Heart left ventricle (tissue), 16 donors: ENCODE measurements around the gene RABL3. TPM values are rescaled to one million over a fixed set of nuclear protein-coding genes. Genes with fewer than 3 reads are reported as not detected.
"Not testable (repeated sequence)": the region's sequence is repeated elsewhere in the genome, so short reads cannot be mapped to it uniquely, and the experiment has no call there.

ENCODE experiments used
- ATAC-seq, 4 donors: fragments of 200-7000 bp; cut with Tn5 transposase; one replicate each; pipeline ENCODE4 v1.9.1; 2020 to 2022; ENCODE audit warnings: moderate library complexity in 4 of 4, mild to moderate bottlenecking in 3 of 4, moderate number of reproducible peaks in 1 of 4
- DNase-seq, 5 donors: peaks; one replicate each; pipeline ENCODE4 v3.0.0-alpha.2; 2020
- H3K27ac ChIP-seq, 12 donors: fragments of 200-600 bp; sonication (generic) in 4 of 12; one replicate each; pipeline versions ENCODE4 v1.5.0 to v1.8.0; 2016 to 2022; ENCODE audit warnings: mild to moderate bottlenecking in 2 of 12
- H3K27me3 ChIP-seq, 9 donors: fragments of 200-600 bp; sonication (generic) in 2 of 9; one replicate each; pipeline versions ENCODE4 v1.5.1 to v1.8.0; 2016 to 2022; ENCODE audit warnings: mild to moderate bottlenecking in 3 of 9
- H3K36me3 ChIP-seq, 9 donors: fragments of 200-600 bp; sonication (generic) in 2 of 9; one replicate each; pipeline versions ENCODE4 v1.5.0 to v1.8.0; 2018 to 2022; ENCODE audit warnings: mild to moderate bottlenecking in 2 of 9
- H3K4me1 ChIP-seq, 12 donors: fragments of 200-600 bp; sonication (generic) in 4 of 12; one replicate each; pipeline versions ENCODE4 v1.5.0 to v1.8.0; 2016 to 2022; ENCODE audit warnings: mild to moderate bottlenecking in 3 of 12
- H3K4me3 ChIP-seq, 12 donors: fragments of 200-600 bp; sonication (generic) in 4 of 12; one replicate each; pipeline versions ENCODE4 v1.5.0 to v1.8.0; 2017 to 2022; ENCODE audit warnings: mild to moderate bottlenecking in 9 of 12, moderate library complexity in 4 of 12
- H3K9me3 ChIP-seq, 12 donors: fragments of 200-600 bp; sonication (generic) in 4 of 12; one replicate each; pipeline versions ENCODE4 v1.5.0 to v1.8.0; 2016 to 2022; ENCODE audit warnings: mild to moderate bottlenecking in 1 of 12
- CTCF ChIP-seq, 12 donors: fragments of 200-600 bp; sonication (generic) in 4 of 12; IDR thresholded peaks; one replicate each; pipeline versions ENCODE4 v1.5.0 to v1.8.0; 2018 to 2022; ENCODE audit warnings: antibody characterized with exemption in 12 of 12, mild to moderate bottlenecking in 5 of 12
- POLR2A ChIP-seq, 2 donors: fragments of 450-650 bp; IDR thresholded peaks; one replicate each; pipeline ENCODE4 v1.6.1; 2017; ENCODE audit warnings: antibody characterized with exemption in 2 of 2, mild to moderate bottlenecking in 2 of 2, moderate library complexity in 2 of 2
- WGBS, 4 donors: extraction: QIAGEN DNeasy Blood & Tissue Kit in 2 of 4; methylation state at CpG; one replicate each; pipeline versions ENCODE4 v1.1.5 to v1.1.7; 2013 to 2018; 5-methylcytosine and 5-hydroxymethylcytosine counted together
- intact Hi-C, 10 donors: fragments of 100-400 bp; cut with DNase I; formaldehyde crosslinking; loops; one replicate each; pipeline versions ENCODE4 v1.11.1 to v1.14.2; 2022
- polyA plus RNA-seq, 2 donors: library from polyadenylated mRNA; stranded (reverse); fragments of 200-250 nt; gene quantifications; one replicate each; pipeline ENCODE4 v1.2.3, GENCODE V29; 2013
- total RNA-seq, 9 donors: library from RNA; depleted of rRNA in 2 of 9; stranded (reverse); fragments of >200 nt in 2 of 9; fragmentation: NEBNext Ultra II Directional in 3 of 9; extraction: Animal tissue kit (Norgen Biotek cat#: 25700) in 3 of 9; gene quantifications; one replicate each; pipeline versions ENCODE4 v1.1.0 to v1.2.4, GENCODE V29; 2016 to 2023
- donor health status: ischemic (EF 13 %, LVEDD 7.1; RV severe dilation, severe dysfunction).
- donor health status: healthy with polysubstance abuse.
- donor health status: DM: no; HTN: yes; CAD: no.
- donor health status: DM: no; HTN: no; CAD: no.
- donor health status: ischemic (EF 25% LVEDD 6.9; RV normal size, moderate dysfunction).
- donor health status: ischemic (EF 25% LVEDD 5.7; RV mildly dilated, moderate dysfunction).
- donor health status: healthy.
- donor health status: DM: yes; HTN: yes; CAD: no.
- donor health status: ischemic (EF 35%, LVEDD 5.7; RV mildly dilated, moderate dysfunction).
- donor health status: nonischemic (EF 11% LVEDD 7.7; RV severe dilation, severe dysfunction).
- donor health status: DM: yes; HTN: yes; CAD: no.
- donor health status: PGD.
- donor health status: ischemic (EF 29% LVEDD 5.4; RV normal size, mild dysfunction).
- donor health status: nonischemic (EF 23%, LVEDD 6.1; RV moderate dilation, normal function).

Gene RABL3
- total and polyA plus RNA-seq, 11 donors = 3.1 to 28.3 (median 17.5) TPM

- Histone ChIP-seq H3K4me3 (no peak overlapping the region), H3K27ac (no peak overlapping the region), H3K4me1 (peaks cover 0 to 27% (median 5%) of the 10 kb centered on the region in 12 donors), H3K9me3 (no peaks in the 10 kb centered on the region), H3K36me3 (no peaks in the 10 kb centered on the region), H3K27me3 (no peaks in the 10 kb centered on the region)
- peak in 1 of 4 donors; percentile 30 for ATAC-seq
- WGBS, 4 donors = 50 to 57% (median 52%) methylated on average over 4 of the region's 4 CpGs
- DNase-seq = no peak
- no peak for TF ChIP-seq CTCF (IDR thresholded peaks at IDR 0.05)
- intact Hi-C loops = loop anchor here in 1 of 10 donors (5.0 kb wide), 1 partner anchor 45 kb away; no protein-coding TSS in a partner anchor
Observed at GRCh38 chr3:120642368-120642948, 99.9 kb downstream of the RABL3 start.

- Histone ChIP-seq H3K36me3 (no peaks in the 10 kb centered on the region), H3K4me3 (no peak overlapping the region), H3K4me1 (peaks cover 0 to 22% (median 3%) of the 10 kb centered on the region in 12 donors), H3K27ac (no peak overlapping the region), H3K27me3 (no peaks in the 10 kb centered on the region), H3K9me3 (no peaks in the 10 kb centered on the region)
- ATAC-seq (no peak), DNase-seq (no peak)
- intact Hi-C loops = loop anchor here in 1 of 10 donors (5.0 kb wide), 1 partner anchor 46 kb away; no protein-coding TSS in a partner anchor
- WGBS, 4 donors = 89 to 96% (median 93%) methylated on average over 2 of the region's 2 CpGs
- TF ChIP-seq CTCF (IDR thresholded peaks at IDR 0.05) (no peak), POLR2A (IDR thresholded peaks at IDR 0.05) (no peak)
Observed at GRCh38 chr3:120641696-120642246, 100.5 kb downstream of the RABL3 start.

GRCh38 chr3:120640231-120640630 is 102.1 kb downstream of the RABL3 start:
- intact Hi-C loops = loop anchor here in 1 of 10 donors (5.0 kb wide), 1 partner anchor 47 kb away; no protein-coding TSS in a partner anchor
- H3K36me3 ChIP-seq = no peaks in the 10 kb centered on the region
- TF ChIP-seq CTCF (IDR thresholded peaks at IDR 0.05) (no peak), POLR2A (IDR thresholded peaks at IDR 0.05) (no peak)
- H3K27ac ChIP-seq = no peak overlapping the region
- H3K4me1 ChIP-seq = peaks cover 0 to 10% (median 1%) of the 10 kb centered on the region in 12 donors
- H3K9me3 ChIP-seq = no peaks in the 10 kb centered on the region
- WGBS, 4 donors = 86 to 97% (median 90%) methylated on average over 1 of the region's 1 CpG
- ATAC-seq (no peak), DNase-seq (no peak)
- no peak overlapping the region for H3K4me3 ChIP-seq
- H3K27me3 ChIP-seq = no peaks in the 10 kb centered on the region

GRCh38 chr3:120638820-120639219 is 103.5 kb downstream of the RABL3 start:
- H3K36me3 ChIP-seq, intact Hi-C loops, ATAC-seq, DNase-seq, H3K27ac ChIP-seq, H3K27me3 ChIP-seq, H3K9me3 ChIP-seq, H3K4me3 ChIP-seq, H3K4me1 ChIP-seq: not testable (repeated sequence)
- 95 to 98% (median 97%) methylated on average over 4 of the region's 4 CpGs for WGBS, 4 donors
